ENCODE measurements around the gene SLC4A7.
A peak's percentile ranks its signal among the peaks of the same experiment; 100 is the strongest.
"Not testable (repeated sequence)": the region's sequence is repeated elsewhere in the genome, so short reads cannot be mapped to it uniquely, and the experiment has no call there.

The SLC4A7 gene

DNA sequence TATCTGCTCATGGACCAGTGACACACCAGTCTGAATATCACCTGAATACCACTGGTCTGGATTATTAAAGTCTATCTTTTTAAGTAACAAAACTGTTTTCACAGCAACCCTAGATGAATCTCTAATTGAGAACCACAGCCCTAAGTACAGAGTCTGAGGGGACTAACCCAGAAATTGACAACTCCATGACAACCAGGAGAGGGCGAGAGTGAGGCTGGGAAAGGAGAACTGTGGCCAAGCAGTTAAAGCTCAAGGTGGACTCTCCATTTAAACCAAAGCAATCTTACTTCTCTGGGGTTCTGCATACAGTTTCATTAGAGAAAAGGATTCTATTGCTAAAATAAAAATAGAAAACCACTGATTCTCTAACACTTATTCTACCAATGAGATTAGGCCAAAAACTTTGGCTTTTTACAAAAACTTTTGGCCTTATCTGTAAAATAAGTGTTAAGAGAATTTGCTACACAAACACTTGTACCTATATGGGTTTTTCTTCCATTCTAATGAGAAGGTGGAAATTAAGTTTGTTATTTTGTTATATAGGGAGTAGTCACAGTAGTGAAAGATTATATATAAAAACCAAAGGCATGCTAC is 126.4 kb downstream of the SLC4A7 start:
- peak; percentile 32 for DNase-seq

DNA sequence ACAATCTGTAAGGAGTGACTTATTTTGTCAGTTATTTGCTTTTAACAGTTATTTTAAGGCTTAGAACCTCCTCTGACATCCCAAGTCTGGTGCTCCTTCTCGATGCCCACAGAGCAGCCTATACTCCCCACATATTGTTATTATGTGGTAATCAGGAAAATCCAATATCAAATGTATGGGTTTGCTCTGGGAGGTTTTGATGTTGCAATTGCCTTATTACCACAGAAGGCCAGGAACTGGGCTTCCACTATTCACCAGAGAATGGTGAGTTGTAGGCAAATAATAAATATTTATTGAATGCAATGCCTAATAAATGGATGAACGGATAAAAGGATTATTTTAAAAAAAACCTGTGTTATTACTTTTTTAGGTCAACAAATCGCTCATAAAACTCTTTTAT is 127.2 kb downstream of the SLC4A7 start:
- DNase-seq, result no peak

DNA sequence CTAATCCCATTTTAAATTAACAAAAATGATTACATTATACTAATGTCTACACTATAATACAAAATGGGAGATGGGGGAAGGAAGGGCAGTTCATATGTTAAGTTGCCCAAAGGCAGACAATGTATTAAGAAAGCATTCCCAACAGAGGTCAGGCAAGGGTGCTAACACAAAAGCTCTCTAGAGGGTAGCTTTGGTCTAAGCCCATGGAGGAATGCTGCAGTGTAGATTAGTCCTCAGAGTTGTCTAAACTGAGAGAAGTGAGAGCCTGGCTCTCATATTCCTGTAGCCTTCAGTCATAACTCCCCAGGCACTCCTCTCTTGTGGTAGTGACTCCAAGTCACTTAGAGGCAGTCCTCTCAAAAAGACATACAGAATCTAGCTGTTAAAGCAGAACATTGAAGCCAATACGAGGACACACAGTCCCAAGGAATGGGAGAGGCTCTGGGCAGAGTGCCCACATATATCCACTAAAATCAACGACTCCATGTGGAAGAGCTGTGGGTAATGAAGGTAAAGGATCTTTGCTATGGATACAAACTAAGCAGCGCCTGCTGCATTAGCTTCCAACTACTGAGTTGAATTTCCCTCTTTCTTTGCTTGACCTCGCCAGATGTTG is 129.5 kb downstream of the SLC4A7 start:
- DNase-seq, result no peak

DNA sequence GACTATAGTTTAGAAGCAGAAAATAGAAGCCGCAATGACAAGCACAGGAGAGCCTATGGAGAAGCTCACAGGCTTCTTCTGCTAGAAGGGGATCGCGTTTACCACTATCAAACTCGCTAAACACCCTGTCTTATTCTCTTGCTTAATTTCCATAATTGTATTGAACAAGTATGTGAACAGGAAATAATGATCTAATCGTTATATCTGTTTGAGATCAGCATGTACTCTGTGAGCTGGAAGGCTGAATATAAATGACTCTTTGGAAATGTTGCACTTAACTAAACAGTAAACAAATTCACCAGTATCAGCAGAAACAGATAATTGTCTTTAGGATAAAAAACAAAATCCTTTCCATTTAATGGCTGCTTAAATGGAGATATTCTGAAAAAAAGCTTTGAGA is 130.0 kb downstream of the SLC4A7 start:
- DNase-seq, result no peak

DNA sequence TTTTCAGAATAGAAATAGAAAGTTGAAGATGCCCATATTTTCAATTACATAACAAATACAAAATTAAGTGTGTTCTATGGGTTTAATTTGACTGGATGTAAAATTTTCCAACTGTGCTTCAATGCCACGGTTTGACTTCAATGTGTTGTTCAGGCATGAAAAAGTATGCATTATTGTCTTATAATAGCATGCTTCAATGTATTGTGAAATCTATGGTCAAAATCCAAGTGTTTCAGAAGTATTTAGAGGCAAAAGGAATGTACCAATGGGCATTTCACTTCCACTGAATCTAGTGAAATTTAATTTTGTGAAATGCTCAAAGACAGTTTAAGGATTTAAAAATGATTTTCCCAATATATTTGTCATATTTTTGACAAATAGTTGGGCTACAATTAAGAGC is 131.0 kb downstream of the SLC4A7 start:
- no peak for DNase-seq

DNA sequence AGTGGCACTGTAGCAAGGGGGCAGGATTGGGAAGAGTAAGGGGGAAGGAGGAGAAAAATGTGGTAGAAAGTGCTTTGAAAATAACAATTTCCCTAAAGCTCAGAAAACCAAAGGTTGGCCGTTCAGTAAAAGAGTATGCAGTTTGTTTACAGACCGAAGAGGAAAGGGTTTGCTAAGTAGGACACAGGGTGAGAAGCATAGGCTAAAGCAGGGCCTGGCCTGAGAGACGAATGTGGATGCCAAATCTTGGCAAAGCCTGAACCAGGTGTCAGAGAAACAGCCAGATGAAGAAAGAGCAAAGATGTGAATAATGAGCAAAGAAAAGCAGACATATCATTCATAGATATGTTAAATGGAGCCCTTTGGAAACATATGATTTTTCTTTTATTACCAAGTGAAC is 132.1 kb downstream of the SLC4A7 start:
- DNase-seq, result no peak

DNA sequence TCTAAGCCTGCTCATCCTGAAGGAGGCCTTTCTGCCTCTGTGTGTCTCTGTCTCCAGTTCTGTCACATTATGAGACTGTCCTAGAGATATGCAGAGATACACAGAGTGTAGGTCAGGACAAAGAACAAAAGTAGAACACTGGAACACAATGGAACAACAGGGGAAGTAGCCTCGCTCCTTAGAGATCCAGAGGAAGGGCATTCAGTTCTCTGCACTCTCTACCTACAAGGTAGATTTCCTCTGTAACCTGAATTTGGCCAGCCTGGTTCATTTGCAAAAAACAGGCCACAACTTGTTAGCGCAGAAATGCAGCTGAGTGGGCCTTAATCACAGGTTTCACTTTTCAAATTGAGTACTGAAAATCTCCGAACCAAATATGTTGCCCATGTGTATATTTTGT is 134.4 kb downstream of the SLC4A7 start:
- DNase-seq, result no peak

DNA sequence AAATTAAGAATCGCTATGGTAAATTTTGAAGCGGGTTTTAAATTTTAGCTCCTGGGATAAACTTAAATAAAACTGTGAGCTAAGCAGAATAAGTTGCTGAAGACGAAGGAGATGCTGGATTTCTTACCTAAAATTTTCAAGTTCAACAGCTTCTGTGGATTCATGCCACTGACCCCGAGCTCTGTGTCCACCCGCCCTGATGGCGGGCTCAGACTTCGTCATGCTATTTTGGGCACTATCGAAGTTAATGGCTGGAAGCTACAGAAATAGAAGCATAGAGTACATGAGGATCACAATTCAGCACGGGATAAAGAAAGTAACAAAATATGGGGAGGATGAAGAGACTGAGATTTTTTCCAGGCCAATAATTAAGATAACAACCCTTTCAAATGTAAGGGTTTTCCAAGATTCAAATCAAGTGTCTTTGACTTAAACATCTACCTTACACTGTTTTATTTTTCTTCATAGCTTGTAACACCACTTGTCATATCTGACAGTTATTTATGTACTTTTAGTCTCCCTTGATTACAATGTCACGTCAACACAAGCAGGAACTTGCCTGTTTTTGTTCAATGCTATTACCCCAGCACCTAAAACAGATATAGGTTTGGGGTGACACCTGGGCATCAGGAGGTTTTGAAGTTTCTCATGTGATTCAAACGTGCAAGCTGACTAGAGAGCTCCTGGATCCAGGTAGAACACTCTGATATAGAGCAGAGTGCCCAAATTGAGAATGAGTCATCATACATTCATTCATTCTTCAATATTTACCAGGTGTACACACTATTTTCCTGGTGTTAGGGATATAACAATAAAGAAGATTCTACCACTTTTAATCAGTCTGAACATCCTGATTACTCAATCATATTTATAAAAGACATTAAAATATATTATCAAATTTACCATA is 138.0 kb downstream of the SLC4A7 start:
- DNase-seq, result no peak

DNA sequence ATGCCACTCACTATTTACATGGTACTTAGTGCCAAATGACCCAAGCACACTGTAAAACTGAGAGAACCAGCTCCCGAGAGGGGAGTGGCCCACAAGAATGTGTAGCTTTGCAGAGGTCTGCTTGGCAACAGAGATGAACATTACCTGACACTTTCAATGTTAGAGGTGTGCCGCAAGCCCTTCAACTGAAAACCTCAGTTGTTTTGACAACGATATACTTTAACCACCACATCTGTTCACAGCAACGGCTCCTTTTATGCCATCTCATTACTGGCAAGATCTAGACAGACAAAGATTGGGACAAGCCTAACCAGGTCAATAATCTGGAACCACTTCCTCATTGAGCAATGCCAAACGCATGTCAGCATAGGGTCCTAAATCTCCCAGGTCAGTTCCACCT is 138.7 kb downstream of the SLC4A7 start:
- no peak for DNase-seq

DNA sequence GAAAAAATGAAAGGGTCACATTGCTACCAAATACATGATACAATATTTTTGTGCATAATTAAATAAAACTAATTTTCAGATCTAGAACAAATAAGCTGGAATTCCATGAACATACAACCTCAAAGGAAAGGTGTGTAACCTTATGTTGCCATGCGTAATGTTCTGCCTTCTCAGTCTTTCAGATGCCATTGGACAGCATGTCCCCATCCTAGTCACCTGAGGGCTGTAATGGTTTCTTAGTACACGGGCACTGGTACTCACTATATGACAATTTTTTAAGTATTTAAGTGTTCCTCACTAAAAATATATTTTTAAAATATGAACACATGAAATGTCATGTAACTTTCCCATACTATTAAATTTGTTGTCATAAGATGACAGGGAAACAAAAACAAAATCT is 139.1 kb downstream of the SLC4A7 start:
- DNase-seq, result no peak

DNA sequence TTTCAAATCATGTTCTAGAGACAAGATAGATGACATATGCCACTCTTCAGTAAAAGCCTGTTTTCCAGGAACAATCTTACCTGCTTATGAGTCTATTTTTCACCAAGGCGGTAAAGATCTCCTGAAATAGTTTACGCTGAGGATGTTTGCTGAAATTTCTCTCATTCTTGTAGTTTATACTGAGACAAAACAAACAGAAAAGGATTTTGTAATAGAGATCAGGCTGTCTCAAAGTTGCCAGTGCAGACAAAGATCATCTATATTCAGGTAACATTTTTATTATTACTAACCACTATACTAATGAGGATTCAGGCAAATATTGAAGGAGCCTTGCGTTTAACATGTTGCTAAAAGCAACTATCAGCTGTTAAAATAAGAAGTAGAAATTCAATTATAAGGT is 140.0 kb downstream of the SLC4A7 start:
- DNase-seq, result no peak

DNA sequence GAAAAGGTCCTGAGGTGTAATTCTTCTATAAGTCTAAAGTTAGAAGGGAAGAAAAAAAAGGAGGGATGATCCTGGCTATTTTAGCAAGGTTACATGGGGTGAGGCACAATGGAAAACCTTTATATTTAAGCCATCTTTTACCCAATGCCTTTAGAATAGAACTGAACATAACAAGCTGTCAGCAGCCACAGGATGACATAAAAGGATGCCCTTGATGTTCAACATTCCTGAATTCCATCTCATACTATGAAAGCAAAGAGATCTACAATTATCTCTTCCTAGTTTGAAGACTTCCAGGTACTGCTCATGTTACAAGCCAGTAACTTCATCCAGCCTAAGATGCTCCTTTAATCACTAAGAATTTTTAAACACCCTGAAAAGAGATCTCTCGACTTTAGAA is 141.9 kb downstream of the SLC4A7 start:
- no peak for DNase-seq

DNA sequence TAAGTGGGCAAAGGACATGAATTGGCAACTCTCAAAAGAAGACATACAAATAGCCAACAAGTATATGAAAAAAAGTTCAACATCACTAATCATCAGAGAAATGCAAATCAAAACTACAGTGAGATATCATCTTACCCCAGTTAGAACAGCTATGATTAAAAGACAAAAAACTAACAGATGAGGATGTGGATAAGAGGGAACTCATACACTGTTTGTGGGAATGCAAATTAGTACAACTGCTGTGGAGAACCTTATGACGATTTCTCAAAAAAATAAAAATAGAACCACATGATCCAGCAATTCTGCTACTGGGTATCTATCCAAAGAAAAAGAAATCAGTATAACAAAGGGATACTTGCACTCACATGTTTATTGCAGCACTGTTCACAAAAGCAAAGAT is 143.7 kb downstream of the SLC4A7 start:
- no peak for DNase-seq

DNA sequence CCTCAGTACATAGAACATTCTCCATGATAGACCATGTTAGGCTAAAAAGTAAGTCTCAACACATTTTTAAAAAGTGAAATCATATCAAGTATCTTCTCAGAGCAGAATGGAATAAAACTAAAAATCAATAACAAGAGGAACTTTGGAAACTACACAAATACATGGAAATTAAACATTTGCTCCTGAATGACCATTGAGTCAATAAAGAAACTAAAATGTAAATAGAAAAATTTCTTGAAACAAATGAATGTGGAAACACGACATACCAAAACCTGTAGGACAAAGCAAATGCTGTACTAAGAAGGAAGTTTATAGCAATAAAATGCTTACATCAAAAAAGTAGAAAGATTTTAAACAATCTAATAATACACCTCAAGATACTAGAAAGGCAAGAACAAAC is 148.6 kb downstream of the SLC4A7 start:
- DNase-seq, result no peak

DNA sequence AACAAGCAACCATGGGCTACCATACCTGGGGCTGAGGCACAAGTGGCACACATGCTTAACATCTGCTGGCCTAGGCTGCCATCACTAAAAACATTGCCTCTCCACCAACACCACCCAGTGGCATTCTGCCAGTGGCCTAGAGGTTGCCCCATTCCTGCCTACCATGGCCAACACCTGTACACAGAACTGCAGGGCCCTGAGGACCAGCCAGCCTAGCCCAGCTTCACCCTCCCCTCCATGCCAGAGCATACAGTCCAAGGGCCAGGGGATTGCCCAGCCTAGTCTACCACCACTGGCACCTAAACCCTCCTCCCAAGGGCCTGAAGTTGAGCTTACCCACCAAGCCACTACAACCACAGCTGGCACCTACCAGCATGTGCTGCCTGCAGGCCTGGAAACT is 150.3 kb downstream of the SLC4A7 start:
- DNase-seq, result no peak

DNA sequence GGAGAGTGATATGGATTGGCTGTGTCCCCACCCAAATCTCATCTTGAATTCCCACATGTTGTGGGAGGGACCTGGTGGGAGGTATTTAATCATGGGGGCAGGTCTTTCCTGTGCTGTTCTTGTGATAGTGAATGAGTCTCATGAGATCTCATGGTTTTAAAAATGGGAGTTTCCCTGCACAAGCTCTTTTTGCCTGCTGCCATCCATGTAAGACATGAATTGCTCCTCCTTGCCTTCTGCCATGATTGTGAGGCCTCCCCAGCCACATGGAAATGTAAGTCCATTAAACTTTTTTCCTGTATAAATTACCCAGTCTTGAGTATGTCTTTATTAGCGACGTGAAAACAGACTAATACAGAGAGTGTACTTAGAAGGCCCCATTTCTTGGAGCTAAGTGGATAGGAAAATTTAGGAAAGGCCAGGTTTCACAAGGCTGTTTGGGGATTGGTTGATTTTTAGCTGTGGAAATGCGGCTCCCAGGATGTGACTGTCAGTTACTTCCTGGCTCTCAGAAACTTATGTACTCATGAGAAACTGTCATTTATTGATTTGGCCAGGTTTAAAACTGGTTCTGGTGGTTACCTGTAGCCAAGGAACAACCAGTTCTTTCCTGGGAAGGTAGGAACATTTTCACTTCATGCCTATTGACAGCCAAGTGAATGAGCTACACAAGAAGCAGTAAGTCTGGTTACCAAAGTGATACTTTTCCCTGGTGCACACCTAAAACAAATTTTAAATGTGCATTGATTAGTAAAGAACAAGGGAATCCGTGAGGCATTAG is 155.0 kb downstream of the SLC4A7 start:
- not testable (repeated sequence) for DNase-seq

DNA sequence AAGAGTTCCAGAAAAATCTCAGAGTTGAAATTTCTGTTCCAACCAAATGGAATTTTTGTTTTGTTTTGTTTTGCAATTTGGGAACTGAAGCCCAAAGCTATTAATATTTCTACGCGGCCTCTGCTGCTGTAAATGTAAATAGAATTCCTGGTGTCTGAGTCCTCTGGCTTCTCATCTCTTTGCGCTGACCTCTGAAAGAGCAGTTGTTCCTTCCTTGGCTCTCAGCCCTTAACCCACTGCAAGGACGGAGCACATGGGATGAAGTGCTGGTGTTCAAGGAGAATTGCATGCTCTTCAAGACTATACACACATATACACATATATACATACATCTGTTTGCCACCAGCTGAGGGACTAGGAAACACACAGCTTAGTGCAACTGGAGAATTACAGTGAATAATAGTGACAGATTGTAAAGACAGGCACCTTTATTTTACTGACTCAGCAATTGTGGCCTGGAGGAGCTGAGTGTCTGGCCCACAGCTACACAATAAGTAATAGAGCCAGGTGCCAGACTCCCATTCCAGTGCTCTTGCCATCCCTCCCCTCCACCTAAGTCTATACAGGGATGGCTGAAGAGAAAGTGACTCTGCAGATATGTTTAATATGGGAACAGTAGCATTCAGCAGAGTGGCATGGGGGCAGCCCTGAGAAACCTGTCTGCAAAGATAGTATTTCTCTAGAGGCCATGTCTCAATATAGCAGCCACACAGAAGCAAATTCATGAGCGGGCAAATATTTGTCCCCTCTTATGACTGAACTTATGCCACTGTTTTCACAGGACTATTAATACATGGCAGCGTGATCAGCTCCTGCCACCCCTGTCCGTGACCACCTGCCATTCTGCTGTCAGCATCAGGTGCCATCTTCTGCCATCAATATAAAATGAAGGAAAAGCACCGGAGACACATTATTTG is 157.3 kb downstream of the SLC4A7 start:
- no peak for DNase-seq

DNA sequence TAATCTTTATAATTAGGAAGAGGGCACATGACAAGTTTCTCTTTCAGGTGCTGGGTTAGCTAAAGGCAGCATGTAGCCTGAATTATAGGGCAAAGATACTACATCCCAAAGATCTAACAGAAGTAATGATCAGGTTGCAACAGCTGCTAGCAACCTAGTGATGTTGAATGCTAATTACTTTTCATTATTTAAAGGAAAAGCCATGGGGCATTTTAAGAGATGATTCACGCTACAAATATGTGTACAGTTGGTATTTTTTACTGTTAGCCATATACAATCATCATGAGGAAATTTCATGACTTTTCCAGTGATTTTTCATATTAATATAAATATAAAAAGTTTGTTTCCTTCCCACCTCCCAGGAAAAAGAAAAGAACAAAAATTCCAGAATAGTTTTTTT is 158.0 kb downstream of the SLC4A7 start:
- no peak for DNase-seq

DNA sequence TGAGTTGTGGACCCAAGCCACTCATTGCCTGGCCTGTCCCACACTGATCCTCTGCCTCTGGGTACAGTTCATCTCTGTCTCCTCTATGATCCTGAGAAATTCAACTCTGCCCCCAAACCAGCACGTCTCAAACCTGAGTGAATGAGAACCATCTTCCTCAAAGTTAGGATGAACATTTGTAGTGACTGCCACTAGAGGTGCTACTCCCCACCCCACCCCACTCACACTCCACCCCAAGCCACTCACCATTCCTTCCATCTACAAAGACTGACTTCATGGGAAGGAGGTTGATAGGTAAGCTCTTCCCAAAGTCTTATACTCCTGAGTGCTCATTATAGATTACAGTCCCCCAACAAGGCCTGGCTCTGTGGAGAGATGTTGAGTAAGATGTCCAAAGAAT is 158.8 kb downstream of the SLC4A7 start:
- DNase-seq, result no peak

DNA sequence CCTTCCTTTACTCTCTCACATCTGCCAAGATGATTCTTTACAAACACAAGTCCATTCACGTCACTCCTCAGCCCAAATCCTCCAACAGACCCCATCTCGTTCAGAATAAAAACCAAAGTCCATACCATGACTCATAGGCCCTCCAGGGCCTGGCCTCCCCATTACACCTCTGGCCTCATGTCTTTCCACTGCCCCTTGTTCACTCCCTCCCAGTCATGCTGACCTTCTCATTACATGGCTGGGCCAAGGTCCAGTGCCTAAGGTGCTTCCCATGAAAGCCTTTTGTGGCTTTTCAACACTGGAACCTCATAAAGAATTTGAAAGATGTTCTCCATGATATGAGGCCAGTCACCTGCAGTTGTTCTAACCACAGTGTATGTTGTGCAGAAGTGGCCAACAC is 159.5 kb downstream of the SLC4A7 start:
- DNase-seq, result no peak

DNA sequence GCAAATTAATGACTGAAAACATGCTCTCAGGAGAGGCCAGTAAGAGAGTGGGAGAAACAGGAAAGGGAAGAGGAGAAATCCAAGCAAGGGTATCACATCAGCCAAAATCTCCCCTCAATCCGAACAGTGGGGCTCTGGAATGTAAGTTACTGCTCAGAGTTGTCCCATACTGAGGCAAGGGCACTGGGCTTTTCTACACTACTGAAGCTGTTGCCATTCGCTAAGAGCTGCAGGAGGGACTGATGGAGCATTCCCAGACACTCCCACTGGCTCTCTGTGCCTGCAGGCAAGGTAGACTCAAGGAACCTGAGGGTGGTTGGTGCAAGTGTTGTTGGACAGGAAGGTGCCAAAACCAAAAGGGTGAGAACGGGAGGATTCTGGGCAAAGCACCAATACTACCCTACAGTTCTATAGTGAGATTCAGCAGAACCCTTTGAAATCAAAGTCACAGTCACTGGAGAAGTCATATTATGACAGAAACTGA is 161.1 kb downstream of the SLC4A7 start:
- no peak for DNase-seq

Data from activated effector memory CD4-positive, alpha-beta T cell treated with Interleukin-2 at 50 U/mL for 16 hours (primary cell).